HG03342 (cell line): ENCODE measurements around the gene RNF214.
"Not testable (repeated sequence)": the region's sequence is repeated elsewhere in the genome, so short reads cannot be mapped to it uniquely, and the experiment has no call there.

Source experiments
- ATAC-seq: cut with Tn5 transposase; IDR thresholded peaks from one replicate; pipeline ENCODE4 v1.9.1; 2021; ENCODE audit warnings: mild to moderate bottlenecking, moderate library complexity; ENCODE audit not compliant: unreplicated experiment

Gene RNF214

GRCh38 chr11:117229931-117230285 is 2.6 kb upstream of the RNF214 start:
- no peak for ATAC-seq

DNA sequence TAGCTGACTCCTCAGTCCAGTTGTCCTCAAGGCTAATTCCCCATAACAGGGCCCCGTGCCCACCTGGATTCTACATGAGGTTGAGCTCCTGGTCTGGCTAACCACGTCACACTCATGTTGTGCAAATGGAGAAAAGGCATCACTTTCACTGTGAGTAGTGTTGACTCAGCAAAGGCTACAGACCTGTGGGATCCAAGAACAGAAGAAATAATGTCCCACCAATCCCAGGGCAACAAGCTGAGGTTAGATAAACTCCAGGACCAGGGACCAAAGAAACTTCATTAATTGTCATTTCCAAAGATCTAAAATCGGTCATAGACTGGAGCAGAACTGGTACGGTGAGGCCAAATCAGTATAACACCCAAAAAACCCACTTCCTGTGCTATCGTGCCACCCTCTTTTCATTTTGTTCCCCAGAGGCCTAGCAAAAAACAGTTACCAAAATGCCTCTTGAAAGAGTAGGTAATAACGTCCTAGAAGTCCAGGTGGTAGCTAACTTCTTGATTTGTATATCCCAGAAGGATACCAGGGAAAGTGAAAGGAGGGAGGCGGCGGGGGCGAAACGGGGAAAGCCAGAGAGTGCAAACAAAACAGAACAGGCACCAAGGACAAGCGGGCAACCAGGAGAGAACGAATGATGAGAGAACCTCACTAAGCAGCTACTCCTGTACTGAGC is 2.0 kb upstream of the RNF214 start:
- peak; percentile 28 for ATAC-seq

- ATAC-seq = no peak
These were observed 1.3 kb upstream of the RNF214 start for GRCh38 chr11:117230999-117231841.

DNA sequence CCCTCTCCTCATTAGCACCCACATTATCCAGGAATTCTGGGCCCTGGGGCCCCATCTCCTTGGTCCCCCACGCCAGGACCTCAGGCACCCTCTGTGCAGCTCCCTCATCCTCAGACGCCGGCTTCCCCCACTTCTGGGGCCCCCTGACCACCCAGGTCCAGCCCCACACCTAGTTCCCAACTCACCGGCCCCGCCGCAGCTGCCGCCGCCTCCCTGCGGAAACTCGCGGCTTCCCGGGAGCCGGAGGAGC is 704 bp upstream of the RNF214 start, which contains the start of gene PCSK7:
Gene PCSK7, minus strand, starts transcription at position 232 of the 250 bp plus-strand sequence. CDS start 2,229 bp downstream, outside the sequence.
- ATAC-seq = no peak

DNA sequence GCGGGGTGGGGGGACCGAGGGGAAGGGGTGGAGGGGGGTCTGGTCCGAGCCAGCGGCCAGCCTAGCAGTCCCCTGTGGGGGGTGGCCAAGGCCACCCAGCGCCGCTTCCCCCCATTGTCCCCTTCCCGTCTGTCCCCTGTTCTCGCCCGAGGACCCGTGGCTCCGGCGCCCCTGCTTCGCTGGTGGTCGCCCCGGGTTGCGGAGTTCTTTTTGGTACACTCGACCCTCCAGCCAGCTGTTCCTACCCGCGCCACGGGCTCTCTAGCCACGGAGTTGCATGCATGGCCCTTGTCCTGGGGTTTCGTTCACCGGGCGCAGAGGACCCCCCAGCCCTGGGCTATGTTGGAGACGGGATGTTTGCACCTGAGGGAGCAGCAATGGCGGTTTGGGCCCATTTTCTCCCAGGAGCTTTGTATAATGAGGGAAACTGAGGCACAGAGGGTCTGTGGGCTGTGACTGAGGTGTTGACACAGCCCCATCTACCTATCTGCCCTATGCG is 489 bp downstream of the RNF214 start:
- no peak for ATAC-seq

DNA sequence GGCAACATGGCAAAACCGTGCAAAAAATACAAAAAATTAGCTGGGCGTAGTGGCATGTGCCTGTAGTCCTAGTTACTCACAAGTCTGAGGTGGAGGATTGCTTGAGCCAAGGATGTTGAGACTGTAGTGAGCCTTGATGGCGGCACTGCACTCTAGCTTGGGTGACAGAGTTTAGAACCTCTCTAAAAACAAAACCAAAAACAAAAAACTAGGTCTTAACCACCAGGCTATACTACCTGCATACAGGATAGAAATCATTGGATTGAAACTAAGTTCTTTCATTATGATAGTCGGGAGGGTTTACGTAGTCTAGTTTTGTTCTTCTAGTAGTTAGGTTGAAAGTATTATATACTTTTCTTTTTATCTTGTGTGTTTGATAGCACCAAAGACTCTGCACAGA is 5.8 kb downstream of the RNF214 start:
- ATAC-seq = no peak

- ATAC-seq = no peak
These were observed 6.8 kb downstream of the RNF214 start for GRCh38 chr11:117239295-117239694.

GRCh38 chr11:117248341-117248740 is 15.9 kb downstream of the RNF214 start:
- no peak for ATAC-seq

GRCh38 chr11:117249571-117249970 is 17.1 kb downstream of the RNF214 start:
- ATAC-seq = no peak

DNA sequence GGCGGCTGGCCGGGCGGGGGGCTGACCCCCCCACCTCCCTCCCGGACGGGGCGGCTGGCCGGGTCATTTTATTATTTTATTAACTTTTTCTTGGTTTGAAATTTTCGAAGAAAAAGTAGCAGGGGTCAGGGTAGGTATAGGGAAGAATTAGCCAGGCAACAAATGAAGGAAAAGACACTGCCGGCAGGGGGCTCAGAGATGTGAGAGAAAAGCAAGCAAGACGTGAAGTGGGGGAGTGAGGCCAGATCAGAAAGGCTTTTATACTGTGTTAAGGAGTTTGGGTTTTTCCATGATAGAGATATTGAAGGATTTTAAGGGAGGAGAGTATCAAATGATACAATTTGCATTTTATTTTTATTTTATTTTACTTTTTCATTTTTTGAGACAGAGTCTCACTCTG is 19.0 kb downstream of the RNF214 start:
- ATAC-seq = no peak

DNA sequence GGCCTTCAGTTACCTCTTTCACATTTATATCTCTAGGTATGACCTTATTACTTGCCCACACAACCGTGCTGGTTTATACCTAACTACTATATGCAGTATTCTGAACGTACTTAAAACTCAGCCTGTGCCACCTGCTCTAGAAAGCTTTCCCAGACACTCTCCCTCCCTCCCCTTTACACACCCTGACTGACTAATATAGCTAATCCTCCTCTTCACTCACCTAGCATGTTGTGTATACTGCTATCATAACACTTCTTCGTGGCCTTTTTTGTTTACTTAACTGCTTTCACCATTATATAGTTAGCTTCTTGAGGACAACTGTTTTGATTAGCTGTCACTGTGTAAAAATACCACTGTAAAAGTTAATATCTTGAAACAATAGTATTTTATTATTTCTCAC is 23.5 kb downstream of the RNF214 start:
- ATAC-seq = no peak

DNA sequence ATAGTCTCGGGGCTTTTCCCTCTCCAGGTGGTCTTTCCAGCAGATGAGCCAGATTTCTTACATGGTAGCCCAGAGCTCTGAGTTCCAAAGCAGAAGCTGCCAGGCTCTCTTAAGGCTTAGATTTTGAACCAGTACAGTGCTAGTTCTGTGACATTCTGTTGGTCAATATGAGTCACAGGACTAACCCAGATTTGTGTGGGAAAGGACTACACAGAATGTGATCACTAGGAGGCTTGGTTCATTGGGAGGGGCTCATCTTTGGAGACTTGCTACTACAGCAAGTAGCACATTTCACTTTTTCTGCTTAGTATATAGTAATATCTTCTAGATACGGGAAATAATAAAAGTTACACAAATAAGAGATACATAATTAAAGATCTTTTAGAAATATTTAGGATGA is 24.1 kb downstream of the RNF214 start:
- no peak for ATAC-seq

DNA sequence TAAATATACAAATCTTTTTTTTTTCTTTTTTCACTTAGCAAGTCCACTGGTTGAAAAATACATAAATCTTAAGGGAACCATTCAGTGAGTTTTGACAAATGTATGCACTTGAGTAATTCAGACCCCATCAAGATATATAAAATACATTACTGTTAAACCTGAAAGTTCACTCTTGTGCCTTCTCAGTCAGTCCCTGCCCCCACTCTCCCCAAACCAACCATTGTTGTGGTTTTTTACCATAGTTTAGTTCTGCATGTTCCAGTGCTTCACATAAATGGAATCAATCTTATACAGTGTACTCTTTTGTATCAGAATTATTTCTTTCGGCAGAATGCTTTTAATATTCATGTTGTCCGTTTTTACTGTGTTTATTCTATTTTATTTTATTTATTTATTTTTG is 26.1 kb downstream of the RNF214 start:
- ATAC-seq = no peak

- ATAC-seq = no peak
These were observed 26.9 kb downstream of the RNF214 start for GRCh38 chr11:117259417-117259816.

- not testable (repeated sequence) for ATAC-seq
These were observed 32.3 kb downstream of the RNF214 start for GRCh38 chr11:117264624-117265323.

- no peak for ATAC-seq
These were observed 33.3 kb downstream of the RNF214 start for GRCh38 chr11:117265745-117266144.

DNA sequence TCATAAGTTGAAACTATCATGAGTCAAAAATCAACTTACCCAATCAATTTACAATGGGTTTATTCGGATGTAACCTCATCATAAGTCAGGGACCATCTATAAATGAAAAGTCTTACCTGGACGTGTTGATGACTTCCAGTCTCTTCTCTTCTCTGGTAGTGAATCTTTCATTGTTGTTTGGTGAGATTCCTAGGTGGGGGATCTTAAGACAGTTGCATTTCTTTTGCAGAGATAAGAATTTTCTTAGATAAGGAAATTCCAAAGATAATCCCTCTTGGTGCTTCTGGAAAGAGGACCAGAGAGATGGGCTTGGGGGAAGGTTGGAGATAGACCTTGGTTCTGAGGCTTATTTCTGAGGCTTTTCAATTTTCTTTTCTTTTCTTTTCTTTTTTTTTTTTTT is 37.4 kb downstream of the RNF214 start:
- no peak for ATAC-seq

DNA sequence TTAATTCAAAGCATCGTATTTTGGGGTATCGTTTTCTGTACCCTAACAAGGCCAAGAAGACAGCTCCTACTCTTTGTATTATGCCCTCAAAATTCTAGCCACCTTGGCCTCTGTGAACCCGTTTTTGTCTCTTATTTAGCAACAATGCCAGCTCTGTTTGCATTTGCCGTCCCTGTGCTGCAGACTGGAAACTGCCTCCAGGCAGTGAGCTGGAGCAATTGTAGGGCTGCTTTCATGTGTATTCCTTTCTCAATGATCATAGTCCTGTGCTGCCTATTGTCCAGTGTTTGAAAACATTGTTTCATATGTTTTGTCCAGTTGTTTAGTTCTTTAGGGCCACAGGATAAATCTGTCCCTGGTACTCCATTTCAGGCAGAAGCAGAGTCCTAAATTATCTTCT is 38.7 kb downstream of the RNF214 start:
- no peak for ATAC-seq

DNA sequence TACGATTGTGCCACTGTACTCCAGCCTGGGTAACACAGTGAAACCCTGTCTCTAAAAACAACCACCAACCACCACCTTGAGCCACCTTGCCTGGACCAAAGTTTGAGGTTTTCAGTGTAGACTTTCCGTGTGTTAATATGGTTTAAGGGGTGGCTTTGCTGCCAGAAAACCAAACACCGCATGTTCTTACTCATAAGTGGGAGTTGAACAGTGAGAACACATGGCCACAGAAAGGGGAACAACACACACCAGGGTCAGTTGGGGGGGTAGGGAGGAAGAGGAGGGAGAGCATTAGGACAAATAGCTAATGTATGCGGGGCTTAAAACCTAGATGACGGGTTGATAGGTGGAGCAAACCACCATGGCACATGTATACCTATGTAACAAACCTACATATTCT is 39.7 kb downstream of the RNF214 start:
- not testable (repeated sequence) for ATAC-seq

GRCh38 chr11:117273550-117274289 is 41.2 kb downstream of the RNF214 start:
- no peak for ATAC-seq

DNA sequence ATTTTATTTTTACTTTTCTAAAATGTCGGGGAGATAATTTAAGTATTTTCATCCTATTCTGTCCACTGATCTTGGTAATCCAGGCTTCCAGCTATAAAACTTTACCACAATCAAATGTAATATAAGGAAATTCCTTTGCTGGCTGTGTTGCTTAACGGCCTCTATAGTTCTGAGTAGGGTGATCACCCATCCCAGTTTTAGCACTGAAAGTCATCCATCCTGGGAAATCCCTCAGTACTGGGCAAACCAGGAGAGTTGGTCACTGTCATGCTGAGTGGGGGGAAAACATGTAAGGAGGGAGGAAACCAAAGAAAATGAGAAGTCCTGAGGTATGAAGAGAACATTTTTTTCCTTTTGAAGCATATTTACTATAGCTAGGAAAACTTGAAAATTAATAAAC is 45.9 kb downstream of the RNF214 start:
- ATAC-seq = no peak
